Liver (tissue), 3 donors: ENCODE data around the gene CES5A.

Experiments
- ATF3 ChIP-seq: IDR thresholded peaks from 2 replicates; pipeline ENCODE4 v1.6.1; 2016; ENCODE audit warnings: antibody characterized with exemption
- CTCF ChIP-seq: fragments of 150-350 bp; IDR thresholded peaks from 2 replicates; pipeline ENCODE4 v1.5.1; 2017; ENCODE audit warnings: improper control_type of control experiment, low read depth, low read length; ENCODE audit not compliant: missing input control
- EGR1 ChIP-seq, 2 donors: IDR thresholded peaks; 2 replicates each; pipeline ENCODE4 v1.6.1; 2016 to 2018; ENCODE audit warnings: antibody characterized with exemption in 2 of 2, low read depth in 2 of 2
- RAD21 ChIP-seq, 2 donors: IDR thresholded peaks; 2 replicates each; pipeline ENCODE4 v1.6.1; 2016; ENCODE audit warnings: antibody characterized with exemption in 2 of 2, mild to moderate bottlenecking in 2 of 2
- RXRA ChIP-seq, 2 donors: IDR thresholded peaks; 2 replicates each; pipeline ENCODE4 v1.6.1; 2017 to 2018; ENCODE audit warnings: antibody characterized with exemption in 2 of 2, mild to moderate bottlenecking in 1 of 2
- TAF1 ChIP-seq: conservative IDR thresholded peaks from 2 replicates; pipeline ENCODE4 v1.6.1; 2016; ENCODE audit warnings: antibody characterized with exemption, mild to moderate bottlenecking
- YY1 ChIP-seq: IDR thresholded peaks from 2 replicates; pipeline ENCODE4 v1.6.1; 2016; ENCODE audit warnings: antibody characterized with exemption, mild to moderate bottlenecking
- donor health status: healthy.
- donor health status: healthy.

GRCh38 chr16:55875273-55875672, at the start of gene CES5A:
- TF ChIP-seq CTCF: no peak
- TF ChIP-seq RXRA (IDR thresholded peaks at IDR 0.05): no peak
- no peak for TF ChIP-seq YY1
- no peak for TF ChIP-seq RAD21 (IDR thresholded peaks at IDR 0.05)
- no peak for TF ChIP-seq TAF1
- TF ChIP-seq ATF3: no peak
- no peak for TF ChIP-seq EGR1 (IDR thresholded peaks at IDR 0.05; ENCODE audit: low read depth in 2 of 2)
